ENCODE results near the gene MGMT. TPM values are rescaled to one million over a fixed set of nuclear protein-coding genes. Genes with fewer than 3 reads are reported as not detected.

Gene MGMT
- total RNA-seq, 1 experiment from 2014 or later: 11.5 TPM

- no TSS peak for BruUV-seq (replicated peaks)
- RAD21 ChIA-PET (ENCODE audit: low non-redundant PET in 1 of 2, low total read pairs in 2 of 2, uncharacterized antibody in 2 of 2, unreplicated experiment in 2 of 2): no interaction called here
- CTCF ChIA-PET: no interaction called here
- TF ChIP-seq JUND (IDR thresholded peaks at IDR 0.05): no peak
- no peak for TF ChIP-seq CTCF (IDR thresholded peaks at IDR 0.05 in 2 of 3, conservative IDR thresholded peaks at IDR 0.05 in 1 of 3; ENCODE audit: borderline replicate concordance in 1 of 3, insufficient read depth in 1 of 3, low read depth in 2 of 3, low read length in 2 of 3)
- no peak for TF ChIP-seq POLR2A (IDR thresholded peaks at IDR 0.05; ENCODE audit: borderline replicate concordance, extremely low read depth, insufficient read depth, insufficient read length)
- TF ChIP-seq SIN3A (IDR thresholded peaks at IDR 0.05; ENCODE audit: low read depth): no peak
- TF ChIP-seq ZFX (IDR thresholded peaks at IDR 0.05): no peak
- TF ChIP-seq SP1 (IDR thresholded peaks at IDR 0.05; ENCODE audit: low read depth): no peak
- TF ChIP-seq ATF3 (IDR thresholded peaks at IDR 0.05): no peak
- no peak for TF ChIP-seq SRF (IDR thresholded peaks at IDR 0.05; ENCODE audit: low read depth)
- no peak for TF ChIP-seq YY1 (IDR thresholded peaks at IDR 0.05; ENCODE audit: extremely low read depth, insufficient replicate concordance, low read depth, low read length)
- no peak for TF ChIP-seq RAD21 (IDR thresholded peaks at IDR 0.05; ENCODE audit: low read depth)
- no peak for TF ChIP-seq EZH2phosphoT487 (IDR thresholded peaks at IDR 0.05; ENCODE audit: borderline replicate concordance)
- no peak for TF ChIP-seq CEBPB (IDR thresholded peaks at IDR 0.05; ENCODE audit: low read depth)
- no peak for TF ChIP-seq REST (IDR thresholded peaks at IDR 0.05; ENCODE audit: low read depth)
- TF ChIP-seq CBX3 (IDR thresholded peaks at IDR 0.05; ENCODE audit: low read depth): no peak
- Histone ChIP-seq H3K4me1 (ENCODE audit: control insufficient read depth in 1 of 2, insufficient read depth in 2 of 2, low read length in 2 of 2) (no peaks in the 10 kb centered on the region), H3K9me3 (ENCODE audit: control insufficient read depth in 1 of 2, insufficient read depth in 1 of 2, low read depth in 1 of 2, low read length in 2 of 2) (no peaks in the 10 kb centered on the region; a peak in 1 of 4 replicates), H3K79me2 (ENCODE audit: insufficient read depth, low read length) (no peaks in the 10 kb centered on the region), H3K4me2 (ENCODE audit: low read length) (no peak overlapping the region), H3K9me2 (ENCODE audit: insufficient read depth) (no peaks in the 10 kb centered on the region), H3K36me3 (ENCODE audit: control insufficient read depth in 1 of 2, insufficient read depth in 2 of 2, low read length in 2 of 2) (no peaks in the 10 kb centered on the region), H3K27me3 (ENCODE audit: insufficient read depth, low read length) (no peaks in the 10 kb centered on the region), H3K9ac (ENCODE audit: low read length) (no peak overlapping the region), H4K20me1 (ENCODE audit: insufficient read depth) (no peaks in the 10 kb centered on the region), H2AFZ (ENCODE audit: low read depth, low read length, poor library complexity, severe bottlenecking) (no peak overlapping the region), H3K27ac (ENCODE audit: low read depth, low read length) (no peak overlapping the region), H3K4me3 (replicated peaks in 1 of 2; ENCODE audit: low read depth in 1 of 2, low read length in 2 of 2) (no peak overlapping the region)
- ATAC-seq (no peak), DNase-seq (ENCODE audit: low read depth, low spot score) (no peak)
- intact Hi-C loops (cut with micrococcal nuclease): no loop called here
- POLR2A ChIA-PET: no interaction called here
Observed at GRCh38 chr10:129583831-129584230, 116.8 kb downstream of the MGMT start.
